ENCODE data around the gene SCN9A. TPM values are rescaled to one million over a fixed set of nuclear protein-coding genes. Genes with fewer than 3 reads are reported as not detected.

Gene SCN9A
- total and polyA plus RNA-seq, 12 donors: 0.10 to 2.9 (median 0.79) TPM

DNA sequence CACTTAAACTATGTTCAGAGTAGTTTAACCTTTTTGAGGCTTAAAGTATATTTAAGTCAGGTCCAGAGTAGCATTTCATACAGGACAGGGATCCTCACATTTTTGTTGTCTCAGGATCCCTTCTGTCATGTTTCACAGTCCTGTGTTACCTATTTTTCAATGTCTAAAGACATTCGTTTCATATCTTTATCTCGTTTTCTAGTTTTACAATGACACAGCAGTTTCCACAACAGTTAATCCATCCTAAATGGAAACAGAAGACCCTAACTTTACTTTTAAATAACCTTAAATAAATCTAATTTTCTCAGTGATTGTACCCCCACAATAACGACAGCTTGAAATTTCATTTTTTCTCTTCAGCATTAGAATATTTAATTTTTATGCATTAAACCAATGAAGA lies 17.3 kb upstream of the SCN9A start:
- 75 to 83% methylated on average over 3 of the region's 3 CpGs for WGBS, 2 donors

DNA sequence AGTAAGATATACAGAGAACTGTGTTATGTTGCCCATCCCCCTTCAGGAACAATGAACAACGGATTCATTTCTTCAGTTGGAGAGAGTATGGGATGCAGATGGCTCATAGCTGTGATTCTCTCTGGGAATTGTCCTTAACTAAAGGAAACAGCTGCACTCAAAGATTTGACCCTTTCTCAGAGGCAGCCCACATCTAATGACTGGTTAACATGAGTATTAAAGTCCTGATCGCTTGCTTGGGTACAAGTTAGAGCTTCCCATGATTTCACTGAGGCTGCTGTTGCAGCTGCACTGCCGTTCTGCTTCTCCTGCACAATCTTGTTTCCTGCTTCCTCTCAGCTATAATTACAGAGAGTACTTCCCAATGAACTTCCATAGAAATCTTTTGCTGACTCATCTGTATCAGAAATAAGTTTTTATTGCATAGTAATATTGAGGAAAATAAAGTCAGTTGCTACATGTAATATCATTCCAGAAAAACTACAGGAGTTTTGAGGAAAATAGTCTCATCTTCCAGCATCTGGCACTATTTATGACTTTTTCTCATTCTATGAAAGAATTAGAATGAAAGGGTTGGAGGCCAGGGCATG lies 12.8 kb upstream of the SCN9A start:
- no peaks in the 10 kb centered on the region for H3K4me1 ChIP-seq
- H3K27me3 ChIP-seq: no peaks in the 10 kb centered on the region
- no peaks in the 10 kb centered on the region for H3K36me3 ChIP-seq
- no peak overlapping the region for H3K4me3 ChIP-seq
- DNase-seq (no peak), ATAC-seq (peak in 6 of 8 donors; percentile 34 to 42 (median 42))
- H3K9me3 ChIP-seq: no peaks in the 10 kb centered on the region
- H3K27ac ChIP-seq: no peak overlapping the region
- TF ChIP-seq CTCF (IDR thresholded peaks at IDR 0.05): no peak
- WGBS, 2 donors: 29 to 46% methylated on average over 3 of the region's 3 CpGs
- intact Hi-C loops (cut with DNase I): loop anchor here in 1 of 10 donors (5.0 kb wide), 1 partner anchor 754 kb away; no protein-coding TSS in a partner anchor

More for the DNA sequence above, 17.3 kb upstream of the SCN9A start:
- no peak for TF ChIP-seq CTCF (IDR thresholded peaks at IDR 0.05)
- intact Hi-C loops (cut with DNase I): no loop called here
- Histone ChIP-seq H3K4me3 (no peak overlapping the region), H3K27ac (no peak overlapping the region), H3K27me3 (no peaks in the 10 kb centered on the region), H3K36me3 (no peaks in the 10 kb centered on the region), H3K9me3 (no peaks in the 10 kb centered on the region), H3K4me1 (no peaks in the 10 kb centered on the region)
- DNase-seq (no peak), ATAC-seq (no peak)

DNA sequence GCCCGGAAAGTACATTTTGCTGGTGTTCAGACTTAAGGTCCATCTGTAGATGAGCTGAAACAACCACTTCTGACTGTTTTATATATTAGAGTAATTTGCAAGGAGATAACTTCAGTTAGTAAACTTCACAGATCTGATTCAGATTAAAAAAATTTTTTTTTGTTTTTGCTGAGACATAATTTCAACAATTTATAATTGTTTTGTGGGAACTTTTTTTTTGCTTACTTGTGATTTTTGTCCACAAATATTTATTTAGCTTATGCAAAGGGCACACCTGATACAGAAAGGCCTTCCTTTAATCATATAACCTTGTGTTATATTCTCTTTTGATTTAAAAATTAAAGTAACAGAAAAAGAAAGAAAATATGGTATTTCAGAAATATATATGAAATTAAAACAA lies 9.6 kb upstream of the SCN9A start:
- DNase-seq (no peak), ATAC-seq (no peak)
- intact Hi-C loops (cut with DNase I): loop anchor here in 1 of 10 donors (5.0 kb wide), 1 partner anchor 757 kb away; no protein-coding TSS in a partner anchor
- no peaks in the 10 kb centered on the region for H3K4me1 ChIP-seq
- no peaks in the 10 kb centered on the region for H3K27me3 ChIP-seq
- H3K27ac ChIP-seq: no peak overlapping the region
- H3K9me3 ChIP-seq: no peaks in the 10 kb centered on the region
- WGBS, 2 donors: 88 to 95% methylated on average over 1 of the region's 1 CpG
- no peak for TF ChIP-seq CTCF (IDR thresholded peaks at IDR 0.05)
- no peak overlapping the region for H3K4me3 ChIP-seq
- no peaks in the 10 kb centered on the region for H3K36me3 ChIP-seq

DNA sequence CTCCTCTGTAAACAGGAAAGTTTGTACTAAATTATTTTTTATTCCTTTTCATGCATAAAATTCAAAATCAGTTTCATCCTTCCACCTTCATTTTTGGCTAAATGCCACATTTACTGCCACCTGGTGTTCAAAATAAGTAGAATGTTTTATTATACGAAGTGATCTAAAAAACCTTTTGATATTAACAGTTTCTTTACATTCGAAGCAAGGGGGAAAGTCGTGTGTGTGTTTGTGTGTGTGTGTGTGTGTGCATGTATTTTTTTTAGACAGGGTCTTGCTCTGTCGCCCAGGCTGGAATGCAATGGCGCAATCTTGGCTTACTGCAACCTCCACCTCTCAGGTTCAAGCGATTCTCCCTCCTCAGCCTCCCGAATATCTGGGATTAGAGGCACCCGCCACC lies 9.0 kb upstream of the SCN9A start:
- H3K27ac ChIP-seq: no peak overlapping the region
- ATAC-seq: no peak
- 65 to 69% methylated on average over 8 of the region's 8 CpGs for WGBS, 2 donors

More for the DNA sequence above, 9.0 kb upstream of the SCN9A start:
- Histone ChIP-seq H3K27me3 (no peaks in the 10 kb centered on the region), H3K4me1 (no peaks in the 10 kb centered on the region), H3K4me3 (no peak overlapping the region), H3K9me3 (no peaks in the 10 kb centered on the region), H3K36me3 (no peaks in the 10 kb centered on the region)
- intact Hi-C loops (cut with DNase I): loop anchor here in 1 of 10 donors (5.0 kb wide), 1 partner anchor 758 kb away; no protein-coding TSS in a partner anchor
- TF ChIP-seq CTCF (IDR thresholded peaks at IDR 0.05): peak; percentile 15 to 62 (median 47)
- no peak for DNase-seq
